Keratinocyte (primary cell): Measurements from ENCODE around the gene MLIP. TPM values are rescaled to one million over a fixed set of nuclear protein-coding genes. Genes with fewer than 3 reads are reported as not detected.
"Not testable (repeated sequence)": the region's sequence is repeated elsewhere in the genome, so short reads cannot be mapped to it uniquely, and the experiment has no call there.

ENCODE experiments used
- DNase-seq: peaks from one replicate; pipeline ENCODE4 v3.0.0-alpha.2; 2011; ENCODE audit warnings: low read depth, missing footprints, low spot score
- FAIRE-seq: peaks from 2 replicates; lab custom pipeline; 2011; peaks lifted over from hg19 to GRCh38; lab: Jason Lieb, UNC
- H2AFZ ChIP-seq: 2 replicates; pipeline ENCODE4 v1.6.0; 2012; ENCODE audit warnings: low read length, control low read depth, inconsistent platforms; ENCODE audit not compliant: control insufficient read depth
- H3K27ac ChIP-seq: 2 replicates; pipeline ENCODE4 v1.5.1; 2011; ENCODE audit warnings: low read length; ENCODE audit not compliant: control insufficient read depth, insufficient read depth
- H3K27me3 ChIP-seq: 3 replicates; pipeline ENCODE4 v1.6.0; 2011; ENCODE audit warnings: low read length; ENCODE audit not compliant: control insufficient read depth, insufficient read depth; ENCODE audit errors: extremely low read depth
- H3K36me3 ChIP-seq, 2 experiments: 2 replicates in 1 of 2; 3 replicates in 1 of 2; pipeline ENCODE4 v1.5.1; 2011; ENCODE audit warnings: low read length in 2 of 2, mild to moderate bottlenecking in 1 of 2; ENCODE audit not compliant: control insufficient read depth in 2 of 2, insufficient read depth in 2 of 2; ENCODE audit errors: extremely low read depth in 1 of 2
- H3K4me1 ChIP-seq: 3 replicates; pipeline ENCODE4 v1.5.1; 2011; ENCODE audit warnings: low read length; ENCODE audit not compliant: control insufficient read depth, insufficient read depth; ENCODE audit errors: extremely low read depth
- H3K4me2 ChIP-seq: 3 replicates; pipeline ENCODE4 v1.6.0; 2011; ENCODE audit warnings: low read depth, low read length; ENCODE audit not compliant: control insufficient read depth, insufficient read depth; ENCODE audit errors: extremely low read depth
- H3K4me3 ChIP-seq, 3 experiments: fragments of 200-600 bp in 1 of 3; sonication (generic) in 1 of 3; 2 replicates in 2 of 3; 3 replicates in 1 of 3; pipeline ENCODE4 v1.5.1; 2011 to 2016; ENCODE audit warnings: low read length in 3 of 3, mild to moderate bottlenecking in 3 of 3, control low read depth in 2 of 3, inconsistent platforms in 1 of 3, low read depth in 1 of 3, mixed read lengths in 1 of 3, mixed run types in 1 of 3, moderate library complexity in 1 of 3; ENCODE audit not compliant: control insufficient read depth in 2 of 3, insufficient read depth in 2 of 3; ENCODE audit errors: extremely low read depth in 1 of 3
- H3K79me2 ChIP-seq: 2 replicates; pipeline ENCODE4 v1.6.0; 2012; ENCODE audit warnings: low read length; ENCODE audit not compliant: control insufficient read depth, insufficient read depth
- H3K9ac ChIP-seq: 3 replicates; pipeline ENCODE4 v1.6.0; 2011; ENCODE audit warnings: low read length; ENCODE audit not compliant: control insufficient read depth, insufficient read depth; ENCODE audit errors: extremely low read depth
- H3K9me1 ChIP-seq: 3 replicates; pipeline ENCODE4 v1.6.0; 2011; ENCODE audit warnings: low read length; ENCODE audit not compliant: control insufficient read depth, insufficient read depth; ENCODE audit errors: extremely low read depth
- H3K9me3 ChIP-seq: 2 replicates; pipeline ENCODE4 v1.5.1; 2012; ENCODE audit warnings: low read depth, low read length; ENCODE audit not compliant: control insufficient read depth
- H4K20me1 ChIP-seq: 3 replicates; pipeline ENCODE4 v1.6.0; 2011; ENCODE audit warnings: low read length; ENCODE audit not compliant: control insufficient read depth, insufficient read depth; ENCODE audit errors: extremely low read depth
- EZH2 ChIP-seq: IDR thresholded peaks from one replicate; pipeline ENCODE4 v1.6.1; 2012; ENCODE audit warnings: inconsistent platforms, mild to moderate bottlenecking, low read length, moderate library complexity
- dilution Hi-C: fragments of 300-500 bp; cut with MboI; formaldehyde crosslinking; loops from one replicate; pipeline ENCODE4 v1.7.0; 2020; ENCODE audit warnings: low sequenced_read_pairs; ENCODE audit not compliant: extremely low pct_ligation_motif_present
- polyA plus RNA-seq, 5 experiments: library from polyadenylated mRNA; depleted of rRNA in 3 of 5; stranded (reverse) in 3 of 5; stranded (forward) in 1 of 5; unstranded in 1 of 5; fragments of >200 nt; gene quantifications; 1 replicate in 1 of 5; 2 replicates in 3 of 5; 3 replicates in 1 of 5; pipeline versions ENCODE4 v1.2.1 to v1.2.3, GENCODE V29; 2011 to 2012; ENCODE audit warnings: missing spikeins in 2 of 5, low read depth in 1 of 5, low replicate concordance in 1 of 5
- TF ChIP-seq, protein P1 (sequence below), 3 experiments: IDR thresholded peaks in 1 of 3; conservative IDR thresholded peaks in 1 of 3; optimal IDR thresholded peaks in 1 of 3; 2 replicates in 2 of 3; 3 replicates in 1 of 3; pipeline versions ENCODE3 to v1.5.1; 2011; ENCODE audit warnings: low read length in 3 of 3, mild to moderate bottlenecking in 3 of 3, moderate library complexity in 2 of 3, control low read depth in 1 of 3, inconsistent platforms in 1 of 3; ENCODE audit not compliant: insufficient read depth in 2 of 3; ENCODE audit errors: extremely low read depth in 1 of 3

MLIP gene
- polyA plus RNA-seq, 1 donor (not counting 4 experiments of a cell fraction or from before 2014, with no cell fraction given) = 0.87 TPM

DNA sequence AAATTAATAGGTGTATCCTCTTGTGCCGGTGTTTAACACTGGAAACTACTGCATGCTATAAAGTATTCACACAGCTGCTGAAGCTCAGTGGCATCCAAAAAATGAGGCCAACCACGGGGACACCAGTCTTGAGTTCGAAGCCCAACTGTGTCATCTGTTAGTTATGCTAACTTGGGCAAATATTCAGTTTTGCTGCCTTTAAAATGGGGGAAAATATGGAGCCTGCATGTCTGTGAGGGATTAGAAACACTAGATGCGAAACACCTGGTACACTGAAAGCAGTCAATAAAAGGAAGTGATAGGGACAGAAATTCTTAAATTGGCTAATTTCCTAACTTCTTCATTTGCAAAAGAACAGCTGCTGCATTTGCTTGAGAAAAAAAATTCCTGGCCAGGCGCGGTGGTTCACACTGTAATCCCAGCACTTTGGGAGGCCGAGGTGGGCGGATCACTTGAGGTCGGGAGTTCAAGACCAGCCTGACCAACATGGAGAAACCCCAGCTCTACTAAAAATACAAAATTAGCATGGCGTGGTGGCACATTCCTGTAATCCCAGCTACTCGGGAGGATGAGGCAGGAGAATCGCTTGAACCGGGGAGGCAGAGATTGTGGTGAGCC lies 36.6 kb upstream of the MLIP start:
- Histone ChIP-seq H3K9me3 (no peaks in the 10 kb centered on the region), H4K20me1 (no peaks in the 10 kb centered on the region), H3K27ac (no peak overlapping the region), H3K79me2 (no peaks in the 10 kb centered on the region), H3K9ac (no peak overlapping the region), H3K27me3 (no peaks in the 10 kb centered on the region), H3K9me1 (no peaks in the 10 kb centered on the region), H2AFZ (no peak overlapping the region), H3K36me3 (no peaks in the 10 kb centered on the region), H3K4me1 (no peaks in the 10 kb centered on the region), H3K4me3 (no peak overlapping the region), H3K4me2 (no peak overlapping the region)
- FAIRE-seq (no peak), DNase-seq (no peak)
- no peak for TF ChIP-seq EZH2
- TF ChIP-seq, protein P1, sequence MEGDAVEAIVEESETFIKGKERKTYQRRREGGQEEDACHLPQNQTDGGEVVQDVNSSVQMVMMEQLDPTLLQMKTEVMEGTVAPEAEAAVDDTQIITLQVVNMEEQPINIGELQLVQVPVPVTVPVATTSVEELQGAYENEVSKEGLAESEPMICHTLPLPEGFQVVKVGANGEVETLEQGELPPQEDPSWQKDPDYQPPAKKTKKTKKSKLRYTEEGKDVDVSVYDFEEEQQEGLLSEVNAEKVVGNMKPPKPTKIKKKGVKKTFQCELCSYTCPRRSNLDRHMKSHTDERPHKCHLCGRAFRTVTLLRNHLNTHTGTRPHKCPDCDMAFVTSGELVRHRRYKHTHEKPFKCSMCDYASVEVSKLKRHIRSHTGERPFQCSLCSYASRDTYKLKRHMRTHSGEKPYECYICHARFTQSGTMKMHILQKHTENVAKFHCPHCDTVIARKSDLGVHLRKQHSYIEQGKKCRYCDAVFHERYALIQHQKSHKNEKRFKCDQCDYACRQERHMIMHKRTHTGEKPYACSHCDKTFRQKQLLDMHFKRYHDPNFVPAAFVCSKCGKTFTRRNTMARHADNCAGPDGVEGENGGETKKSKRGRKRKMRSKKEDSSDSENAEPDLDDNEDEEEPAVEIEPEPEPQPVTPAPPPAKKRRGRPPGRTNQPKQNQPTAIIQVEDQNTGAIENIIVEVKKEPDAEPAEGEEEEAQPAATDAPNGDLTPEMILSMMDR (optimal IDR thresholded peaks at IDR 0.05 in 1 of 3, IDR thresholded peaks at IDR 0.05 in 1 of 3, conservative IDR thresholded peaks at IDR 0.05 in 1 of 3; ENCODE audit: extremely low read depth in 1 of 3, insufficient read depth in 2 of 3, low read length in 3 of 3) = no peak
- dilution Hi-C loops = no loop called here

DNA sequence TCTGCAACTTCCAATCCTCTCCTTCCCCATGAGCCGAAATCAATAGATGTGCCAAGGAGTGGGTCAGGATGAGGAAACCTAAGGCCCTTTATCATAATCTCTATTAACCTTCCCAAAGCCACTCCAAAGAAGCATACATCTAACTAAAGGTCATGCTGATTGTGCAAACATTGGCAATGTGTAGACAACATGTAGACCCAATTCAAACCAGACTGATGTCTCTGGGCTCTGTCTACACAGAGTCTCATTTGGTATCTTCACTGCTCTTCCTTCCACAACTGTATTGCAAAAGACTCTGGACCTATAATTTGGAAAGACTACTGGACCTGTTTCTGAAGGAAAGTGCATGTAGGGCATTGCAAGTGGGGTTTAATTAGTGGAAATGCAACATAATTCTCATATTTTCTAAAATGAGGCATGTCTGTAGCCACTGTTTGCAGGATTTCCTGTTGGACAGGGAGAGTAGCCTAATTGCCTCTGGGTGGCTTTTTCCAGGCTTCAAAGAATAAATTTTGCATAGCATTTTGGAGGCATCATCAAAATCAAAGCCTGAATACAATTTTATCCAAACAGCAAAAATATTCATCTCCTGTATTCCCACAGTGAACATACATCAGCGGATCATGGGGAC lies 35.0 kb upstream of the MLIP start:
- dilution Hi-C loops = no loop called here
- Histone ChIP-seq H3K4me3 (no peak overlapping the region), H3K4me1 (no peaks in the 10 kb centered on the region), H3K79me2 (no peaks in the 10 kb centered on the region), H3K9ac (no peak overlapping the region), H3K27ac (no peak overlapping the region), H3K9me3 (no peaks in the 10 kb centered on the region), H3K36me3 (no peaks in the 10 kb centered on the region), H3K9me1 (no peaks in the 10 kb centered on the region), H3K27me3 (no peaks in the 10 kb centered on the region), H4K20me1 (no peaks in the 10 kb centered on the region), H3K4me2 (no peak overlapping the region), H2AFZ (no peak overlapping the region)
- DNase-seq (no peak), FAIRE-seq (no peak)
- no peak for TF ChIP-seq EZH2
- TF ChIP-seq, protein P1 (optimal IDR thresholded peaks at IDR 0.05 in 1 of 3, IDR thresholded peaks at IDR 0.05 in 1 of 3, conservative IDR thresholded peaks at IDR 0.05 in 1 of 3; ENCODE audit: extremely low read depth in 1 of 3, insufficient read depth in 2 of 3, low read length in 3 of 3) = no peak

DNA sequence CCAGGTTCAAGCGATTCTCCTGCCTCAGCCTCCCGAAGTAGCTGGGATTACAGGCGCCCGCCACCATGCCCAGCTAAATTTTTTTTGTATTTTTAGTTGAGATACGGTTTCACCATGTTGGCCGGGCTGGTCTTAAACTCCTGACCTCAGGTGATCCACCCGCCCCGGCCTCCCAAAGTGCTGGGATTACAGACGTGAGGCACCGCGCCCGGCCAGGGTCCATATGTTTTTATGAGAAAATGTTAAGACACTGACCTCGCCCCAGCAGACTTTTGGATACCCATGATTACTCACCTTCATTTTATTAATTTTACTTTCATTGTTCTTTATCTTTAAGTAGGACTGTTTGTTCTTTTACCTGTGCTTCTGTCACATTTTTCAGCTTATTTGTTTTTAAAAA lies 29.7 kb upstream of the MLIP start:
- FAIRE-seq, H3K36me3 ChIP-seq, H3K4me1 ChIP-seq, H2AFZ ChIP-seq, H3K4me2 ChIP-seq, H3K79me2 ChIP-seq, H3K9me1 ChIP-seq, H3K9ac ChIP-seq, H4K20me1 ChIP-seq, DNase-seq, H3K4me3 ChIP-seq, H3K27ac ChIP-seq, H3K27me3 ChIP-seq, dilution Hi-C loops, H3K9me3 ChIP-seq: not testable (repeated sequence)
